Measurements from ENCODE around the gene UNC79. TPM values are rescaled to one million over a fixed set of nuclear protein-coding genes. Genes with fewer than 3 reads are reported as not detected.
A peak's percentile ranks its signal among the peaks of the same experiment; 100 is the strongest.

The UNC79 gene
- total RNA-seq, 2 donors from 2014 or later, result 6.0 to 14.4 TPM

DNA sequence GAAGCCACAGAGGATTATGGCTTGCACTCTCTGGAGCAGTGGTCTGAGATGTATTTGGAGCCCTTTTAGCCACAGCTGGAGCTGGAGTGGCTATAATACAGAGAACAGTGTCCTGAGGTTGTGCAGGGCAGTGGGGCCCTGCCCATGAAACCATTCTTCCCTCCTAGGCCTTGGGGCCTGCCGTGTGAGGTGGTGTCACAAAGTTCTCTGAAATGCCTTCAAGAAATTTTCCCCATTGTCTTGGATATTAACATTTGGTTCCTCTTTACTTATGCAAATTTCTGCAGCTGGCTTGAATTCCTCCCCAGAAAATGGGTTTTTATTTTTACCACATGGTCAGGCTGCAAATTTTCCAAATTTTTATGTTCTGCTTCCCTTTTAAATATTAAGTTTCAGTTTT is 79.3 kb downstream of the UNC79 start:
- H3K4me1 Mint-ChIP-seq, result no peaks in the 10 kb centered on the region
- H3K4me3 Mint-ChIP-seq, result no peak overlapping the region
- H3K27ac ChIP-seq (ENCODE audit: low read depth, low read length), result no peak overlapping the region
- 80 to 89% methylated on average over 1 of the region's 1 CpG for WGBS, 2 experiments (ENCODE audit: insufficient coverage in 1 of 2, insufficient read length in 1 of 2)
- TF ChIP-seq, protein P1, sequence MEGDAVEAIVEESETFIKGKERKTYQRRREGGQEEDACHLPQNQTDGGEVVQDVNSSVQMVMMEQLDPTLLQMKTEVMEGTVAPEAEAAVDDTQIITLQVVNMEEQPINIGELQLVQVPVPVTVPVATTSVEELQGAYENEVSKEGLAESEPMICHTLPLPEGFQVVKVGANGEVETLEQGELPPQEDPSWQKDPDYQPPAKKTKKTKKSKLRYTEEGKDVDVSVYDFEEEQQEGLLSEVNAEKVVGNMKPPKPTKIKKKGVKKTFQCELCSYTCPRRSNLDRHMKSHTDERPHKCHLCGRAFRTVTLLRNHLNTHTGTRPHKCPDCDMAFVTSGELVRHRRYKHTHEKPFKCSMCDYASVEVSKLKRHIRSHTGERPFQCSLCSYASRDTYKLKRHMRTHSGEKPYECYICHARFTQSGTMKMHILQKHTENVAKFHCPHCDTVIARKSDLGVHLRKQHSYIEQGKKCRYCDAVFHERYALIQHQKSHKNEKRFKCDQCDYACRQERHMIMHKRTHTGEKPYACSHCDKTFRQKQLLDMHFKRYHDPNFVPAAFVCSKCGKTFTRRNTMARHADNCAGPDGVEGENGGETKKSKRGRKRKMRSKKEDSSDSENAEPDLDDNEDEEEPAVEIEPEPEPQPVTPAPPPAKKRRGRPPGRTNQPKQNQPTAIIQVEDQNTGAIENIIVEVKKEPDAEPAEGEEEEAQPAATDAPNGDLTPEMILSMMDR (conservative IDR thresholded peaks at IDR 0.05), result no peak
- no peaks in the 10 kb centered on the region for H3K4me1 ChIP-seq (ENCODE audit: control insufficient read depth, insufficient read depth, low read length)
- H3K27me3 ChIP-seq (ENCODE audit: control insufficient read depth, insufficient read depth, low read length, poor library complexity, severe bottlenecking), result no peaks in the 10 kb centered on the region
- H3K4me3 ChIP-seq (ENCODE audit: low read length), result no peak overlapping the region
- H3K27ac Mint-ChIP-seq, result no peak overlapping the region
- H3K36me3 ChIP-seq (ENCODE audit: control insufficient read depth, insufficient read depth, low read length), result no peaks in the 10 kb centered on the region
- peaks cover 5% of the 10 kb centered on the region for H3K36me3 Mint-ChIP-seq (ENCODE audit: low read depth)
- no peaks in the 10 kb centered on the region for H3K9me3 ChIP-seq (ENCODE audit: control insufficient read depth, low read length)
- peaks cover 20% of the 10 kb centered on the region for H3K9me3 Mint-ChIP-seq
- H3K9ac ChIP-seq (ENCODE audit: extremely low read depth, low read length, poor library complexity, severe bottlenecking), result no peak overlapping the region
- DNase-seq, result no peak
- H3K27me3 Mint-ChIP-seq (ENCODE audit: insufficient read depth), result no peaks in the 10 kb centered on the region

DNA sequence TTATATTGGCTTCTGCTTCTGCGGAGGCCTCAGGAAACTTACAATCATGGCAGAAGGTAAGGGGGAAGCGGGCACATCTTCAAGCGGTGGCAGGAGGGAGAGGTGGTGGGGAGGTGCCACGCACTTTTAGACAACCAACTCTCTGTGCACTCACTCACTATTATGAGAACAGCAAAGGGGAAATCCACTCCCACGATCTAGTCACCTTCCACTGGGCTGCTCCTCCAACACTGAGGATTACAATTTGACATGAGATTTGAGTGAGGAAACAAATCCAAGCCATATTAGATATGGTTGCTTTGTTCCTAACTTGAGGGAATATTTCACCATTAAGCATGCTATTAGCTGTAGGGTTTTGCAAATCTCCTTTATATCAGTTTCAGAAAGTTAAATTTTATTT is 80.3 kb downstream of the UNC79 start:
- DNase-seq, result no peak
- Mint-ChIP-seq H3K4me1 (no peaks in the 10 kb centered on the region), H3K27ac (no peak overlapping the region), H3K27me3 (ENCODE audit: insufficient read depth) (no peaks in the 10 kb centered on the region), H3K9me3 (peaks cover 17% of the 10 kb centered on the region), H3K36me3 (ENCODE audit: low read depth) (peaks cover 5% of the 10 kb centered on the region), H3K4me3 (no peak overlapping the region)
- TF ChIP-seq, protein P1 (conservative IDR thresholded peaks at IDR 0.05), result no peak
- WGBS, 2 experiments (ENCODE audit: insufficient coverage in 1 of 2, insufficient read length in 1 of 2), result 83 to 89% methylated on average over 1 to 4 of the region's 5 CpGs
- Histone ChIP-seq H3K36me3 (ENCODE audit: control insufficient read depth, insufficient read depth, low read length) (no peaks in the 10 kb centered on the region), H3K27ac (ENCODE audit: low read depth, low read length) (no peak overlapping the region), H3K27me3 (ENCODE audit: control insufficient read depth, insufficient read depth, low read length, poor library complexity, severe bottlenecking) (no peaks in the 10 kb centered on the region), H3K9ac (ENCODE audit: extremely low read depth, low read length, poor library complexity, severe bottlenecking) (no peak overlapping the region), H3K4me1 (ENCODE audit: control insufficient read depth, insufficient read depth, low read length) (no peaks in the 10 kb centered on the region), H3K4me3 (ENCODE audit: low read length) (no peak overlapping the region), H3K9me3 (ENCODE audit: control insufficient read depth, low read length) (no peaks in the 10 kb centered on the region)

DNA sequence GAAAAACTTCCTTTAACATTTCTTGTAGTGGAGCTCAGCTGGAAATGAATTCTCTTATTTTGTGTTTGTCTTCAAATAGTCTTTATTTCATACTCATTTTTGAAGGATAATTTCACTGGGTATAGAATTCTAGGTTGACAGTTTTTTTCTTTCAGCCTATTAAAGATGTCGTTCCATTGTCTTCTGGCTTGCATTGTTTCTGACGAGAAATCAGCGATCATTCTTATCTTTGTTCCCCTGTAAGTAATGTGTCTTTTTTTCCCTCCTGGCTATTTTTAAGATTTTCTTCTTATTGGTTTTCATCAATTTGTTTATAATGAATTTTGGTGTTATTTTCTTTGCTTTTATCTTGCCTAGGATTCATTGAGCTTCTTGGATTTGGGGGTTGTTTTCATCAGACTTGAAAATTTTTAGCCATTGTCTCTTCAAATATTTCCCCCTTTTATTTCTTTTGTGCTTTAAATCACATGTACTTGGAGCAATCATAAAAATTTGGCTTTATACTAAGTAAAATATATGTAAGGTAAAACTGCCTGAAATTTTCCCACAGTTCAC is 89.4 kb downstream of the UNC79 start:
- Histone ChIP-seq H3K9ac (ENCODE audit: extremely low read depth, low read length, poor library complexity, severe bottlenecking) (no peak overlapping the region), H3K4me1 (ENCODE audit: control insufficient read depth, insufficient read depth, low read length) (no peaks in the 10 kb centered on the region), H3K4me3 (ENCODE audit: low read length) (peak overlapping the region; percentile 32), H3K27me3 (ENCODE audit: control insufficient read depth, insufficient read depth, low read length, poor library complexity, severe bottlenecking) (no peaks in the 10 kb centered on the region), H3K27ac (ENCODE audit: low read depth, low read length) (no peak overlapping the region), H3K36me3 (ENCODE audit: control insufficient read depth, insufficient read depth, low read length) (no peaks in the 10 kb centered on the region), H3K9me3 (ENCODE audit: control insufficient read depth, low read length) (peaks cover 57% of the 10 kb centered on the region)
- TF ChIP-seq, protein P1 (conservative IDR thresholded peaks at IDR 0.05), result no peak
- Mint-ChIP-seq H3K4me3 (no peak overlapping the region), H3K27ac (no peak overlapping the region), H3K9me3 (peaks cover 56% of the 10 kb centered on the region), H3K4me1 (no peaks in the 10 kb centered on the region), H3K27me3 (ENCODE audit: insufficient read depth) (no peaks in the 10 kb centered on the region), H3K36me3 (ENCODE audit: low read depth) (peaks cover 23% of the 10 kb centered on the region)
- 93% methylated on average over 3 of the region's 3 CpGs; no CpG with 5 or more reads in 1 of the 2 experiments for WGBS, 2 experiments (ENCODE audit: insufficient coverage in 1 of 2, insufficient read length in 1 of 2)
- no peak for DNase-seq
